BJ (cell line): ENCODE results near the gene DNER. TPM values are rescaled to one million over a fixed set of nuclear protein-coding genes. Genes with fewer than 3 reads are reported as not detected.
"Not testable (repeated sequence)": the region's sequence is repeated elsewhere in the genome, so short reads cannot be mapped to it uniquely, and the experiment has no call there.

Experiments used
- CTCF ChIA-PET: fragments of 350-600 bp; formaldehyde crosslinking; extraction: SDS; loops from one replicate; lab custom pipeline; 2021; ENCODE audit warnings: antibody characterized with exemption, inconsistent platforms; lab: Yijun Ruan, JAX
- POLR2A ChIA-PET: fragments of 300-600 bp; sonication (Branson Sonifier 250); formaldehyde crosslinking; extraction: SDS; loops from one replicate; lab custom pipeline; 2021; ENCODE audit warnings: antibody characterized with exemption; lab: Charles Lee
- DNase-seq: peaks from one replicate; pipeline ENCODE4 v3.0.0-alpha.2; 2011; ENCODE audit warnings: low read depth
- H3K27me3 ChIP-seq: 2 replicates; pipeline ENCODE4 v1.6.0; 2011; ENCODE audit warnings: low read length; ENCODE audit not compliant: control insufficient read depth, insufficient read depth
- H3K36me3 ChIP-seq: 2 replicates; pipeline ENCODE4 v1.5.1; 2011; ENCODE audit warnings: low read length; ENCODE audit not compliant: control insufficient read depth, insufficient read depth
- H3K4me3 ChIP-seq: 2 replicates; pipeline ENCODE4 v1.5.1; 2011; ENCODE audit warnings: low read depth, mild to moderate bottlenecking, control low read depth, low read length
- CTCF ChIP-seq: IDR thresholded peaks from 2 replicates; pipeline ENCODE4 v1.5.1; 2011; ENCODE audit warnings: low read depth, mild to moderate bottlenecking, control low read depth, inconsistent platforms, low read length, moderate library complexity; ENCODE audit not compliant: insufficient read depth
- polyA plus RNA-seq: library from polyadenylated mRNA; depleted of rRNA; stranded (reverse); fragments of >200 nt; gene quantifications from 2 replicates; pipeline ENCODE4 v1.2.3, GENCODE V29; 2011

DNER gene
- polyA plus RNA-seq, 1 experiment = 0.02 TPM

GRCh38 chr2:229622495-229623355, 91.6 kb downstream of the DNER start:
- Histone ChIP-seq H3K36me3 (no peaks in the 10 kb centered on the region), H3K27me3 (no peaks in the 10 kb centered on the region), H3K4me3 (no peak overlapping the region)
- no peak for TF ChIP-seq CTCF
- DNase-seq = no peak
- ChIA-PET CTCF (no interaction called here), POLR2A (no interaction called here)

GRCh38 chr2:229620759-229621158, 93.6 kb downstream of the DNER start:
- H3K36me3 ChIP-seq = no peaks in the 10 kb centered on the region
- CTCF ChIA-PET = no interaction called here
- H3K4me3 ChIP-seq = no peak overlapping the region
- POLR2A ChIA-PET = no interaction called here
- no peaks in the 10 kb centered on the region for H3K27me3 ChIP-seq
- DNase-seq = no peak
- no peak for TF ChIP-seq CTCF

- no peak for DNase-seq
- Histone ChIP-seq H3K36me3 (no peaks in the 10 kb centered on the region), H3K4me3 (no peak overlapping the region), H3K27me3 (no peaks in the 10 kb centered on the region)
- ChIA-PET POLR2A (no interaction called here), CTCF (no interaction called here)
- TF ChIP-seq CTCF = no peak
These were observed 94.1 kb downstream of the DNER start for GRCh38 chr2:229620289-229620688.

- CTCF ChIA-PET = no interaction called here
- Histone ChIP-seq H3K4me3 (no peak overlapping the region), H3K36me3 (no peaks in the 10 kb centered on the region), H3K27me3 (no peaks in the 10 kb centered on the region)
- no peak for TF ChIP-seq CTCF
- DNase-seq = no peak
- POLR2A ChIA-PET = interaction anchor here (0.5 kb wide), 1 partner anchor 185 kb away, joined by 4 read pairs; no protein-coding TSS in a partner anchor
These were observed 97.9 kb downstream of the DNER start for GRCh38 chr2:229616433-229616832.

GRCh38 chr2:229614021-229614420, 100.3 kb downstream of the DNER start:
- POLR2A ChIA-PET, CTCF ChIA-PET: not testable (repeated sequence)

More at GRCh38 chr2:229614021-229614420, 100.3 kb downstream of the DNER start:
- DNase-seq, H3K36me3 ChIP-seq, H3K27me3 ChIP-seq, H3K4me3 ChIP-seq: not testable (repeated sequence)
